ENCODE results near the gene UBE2L3.

Gene UBE2L3

GRCh38 chr22:21632931-21633330, 65.4 kb downstream of the UBE2L3 start:
- TF ChIP-seq CTCF (IDR thresholded peaks at IDR 0.05), result no peak
- Histone ChIP-seq H2AFZ (no peak overlapping the region), H3K9me3 (ENCODE audit: control insufficient read depth, low read length) (no peaks in the 10 kb centered on the region), H3K4me3 (ENCODE audit: low read depth, low read length) (no peak overlapping the region), H3K36me3 (ENCODE audit: control insufficient read depth, insufficient read depth, low read length) (no peaks in the 10 kb centered on the region), H3K79me2 (no peaks in the 10 kb centered on the region), H3K27ac (no peak overlapping the region), H3K4me1 (no peaks in the 10 kb centered on the region), H3K9ac (no peak overlapping the region), H3K4me2 (ENCODE audit: low read length) (no peak overlapping the region), H3K27me3 (ENCODE audit: control insufficient read depth, insufficient read depth, low read length) (no peaks in the 10 kb centered on the region)

- Histone ChIP-seq H3K4me3 (ENCODE audit: low read depth, low read length) (no peak overlapping the region), H3K9me3 (ENCODE audit: control insufficient read depth, low read length) (no peaks in the 10 kb centered on the region), H3K27me3 (ENCODE audit: control insufficient read depth, insufficient read depth, low read length) (no peaks in the 10 kb centered on the region), H3K4me1 (no peaks in the 10 kb centered on the region), H3K79me2 (no peaks in the 10 kb centered on the region), H3K27ac (no peak overlapping the region), H2AFZ (no peak overlapping the region), H3K36me3 (ENCODE audit: control insufficient read depth, insufficient read depth, low read length) (no peaks in the 10 kb centered on the region), H3K4me2 (ENCODE audit: low read length) (no peak overlapping the region), H3K9ac (no peak overlapping the region)
- TF ChIP-seq CTCF (IDR thresholded peaks at IDR 0.05), result no peak
Measured at GRCh38 chr22:21633481-21633880, 66.0 kb downstream of the UBE2L3 start.

- Histone ChIP-seq H3K9me3 (ENCODE audit: control insufficient read depth, low read length) (no peaks in the 10 kb centered on the region), H3K27ac (no peak overlapping the region), H3K4me3 (ENCODE audit: low read depth, low read length) (no peak overlapping the region), H3K27me3 (ENCODE audit: control insufficient read depth, insufficient read depth, low read length) (no peaks in the 10 kb centered on the region), H3K4me1 (no peaks in the 10 kb centered on the region), H3K36me3 (ENCODE audit: control insufficient read depth, insufficient read depth, low read length) (no peaks in the 10 kb centered on the region), H3K79me2 (no peaks in the 10 kb centered on the region), H2AFZ (no peak overlapping the region), H3K9ac (no peak overlapping the region), H3K4me2 (ENCODE audit: low read length) (no peak overlapping the region)
- no peak for TF ChIP-seq CTCF (IDR thresholded peaks at IDR 0.05)
Measured at GRCh38 chr22:21634081-21634480, 66.6 kb downstream of the UBE2L3 start.

- Histone ChIP-seq H3K9me3 (ENCODE audit: control insufficient read depth, low read length) (no peaks in the 10 kb centered on the region), H2AFZ (no peak overlapping the region), H3K4me1 (no peaks in the 10 kb centered on the region), H3K27ac (no peak overlapping the region), H3K4me2 (ENCODE audit: low read length) (no peak overlapping the region), H3K9ac (no peak overlapping the region), H3K79me2 (no peaks in the 10 kb centered on the region), H3K27me3 (ENCODE audit: control insufficient read depth, insufficient read depth, low read length) (no peaks in the 10 kb centered on the region), H3K4me3 (ENCODE audit: low read depth, low read length) (no peak overlapping the region), H3K36me3 (ENCODE audit: control insufficient read depth, insufficient read depth, low read length) (no peaks in the 10 kb centered on the region)
- no peak for TF ChIP-seq CTCF (IDR thresholded peaks at IDR 0.05)
Measured at GRCh38 chr22:21634844-21635243, 67.3 kb downstream of the UBE2L3 start.

- H3K9ac ChIP-seq, result no peak overlapping the region
- H3K9me3 ChIP-seq (ENCODE audit: control insufficient read depth, low read length), result no peaks in the 10 kb centered on the region
- H3K4me3 ChIP-seq (ENCODE audit: low read depth, low read length), result no peak overlapping the region
- H3K79me2 ChIP-seq, result no peaks in the 10 kb centered on the region
- no peaks in the 10 kb centered on the region for H3K36me3 ChIP-seq (ENCODE audit: control insufficient read depth, insufficient read depth, low read length)
- H3K27ac ChIP-seq, result no peak overlapping the region
- no peaks in the 10 kb centered on the region for H3K27me3 ChIP-seq (ENCODE audit: control insufficient read depth, insufficient read depth, low read length)
- no peaks in the 10 kb centered on the region for H3K4me1 ChIP-seq
- no peak for TF ChIP-seq CTCF (IDR thresholded peaks at IDR 0.05)
- no peak overlapping the region for H3K4me2 ChIP-seq (ENCODE audit: low read length)
- no peak overlapping the region for H2AFZ ChIP-seq
Measured at GRCh38 chr22:21635771-21636510, 68.4 kb downstream of the UBE2L3 start.
